Ishikawa (cell line): Measurements from ENCODE around the gene CCDC38.
A peak's percentile ranks its signal among the peaks of the same experiment; 100 is the strongest.

Experiments used
- EGR1 ChIP-seq: IDR thresholded peaks from 2 replicates; pipeline ENCODE4 v1.6.1; 2012
- FOXM1 ChIP-seq: IDR thresholded peaks from 2 replicates; pipeline ENCODE4 v1.6.1; 2012; ENCODE audit warnings: low read depth, borderline replicate concordance
- NFIC ChIP-seq: IDR thresholded peaks from 2 replicates; pipeline ENCODE4 v1.6.1; 2012
- RAD21 ChIP-seq: IDR thresholded peaks from 2 replicates; pipeline ENCODE4 v1.6.1; 2012; ENCODE audit warnings: low read depth
- REST ChIP-seq: IDR thresholded peaks from 2 replicates; pipeline ENCODE4 v1.6.1; 2012; ENCODE audit warnings: low read depth, mild to moderate bottlenecking
- TAF1 ChIP-seq: IDR thresholded peaks from 2 replicates; pipeline ENCODE4 v1.6.1; 2012; ENCODE audit warnings: low read depth, mild to moderate bottlenecking
- TCF12 ChIP-seq: IDR thresholded peaks from 2 replicates; pipeline ENCODE4 v1.6.1; 2012; ENCODE audit warnings: low read depth
- USF1 ChIP-seq: IDR thresholded peaks from 2 replicates; pipeline ENCODE4 v1.6.1; 2012
- YY1 ChIP-seq: IDR thresholded peaks from 2 replicates; pipeline ENCODE4 v1.6.1; 2012; ENCODE audit warnings: low read depth
- TF ChIP-seq, protein P1 (sequence below): IDR thresholded peaks from 2 replicates; pipeline ENCODE4 v1.6.1; 2012

Gene CCDC38

GRCh38 chr12:95830335-95831089 lies 111.9 kb downstream of the CCDC38 start:
- TF ChIP-seq YY1: no peak

DNA sequence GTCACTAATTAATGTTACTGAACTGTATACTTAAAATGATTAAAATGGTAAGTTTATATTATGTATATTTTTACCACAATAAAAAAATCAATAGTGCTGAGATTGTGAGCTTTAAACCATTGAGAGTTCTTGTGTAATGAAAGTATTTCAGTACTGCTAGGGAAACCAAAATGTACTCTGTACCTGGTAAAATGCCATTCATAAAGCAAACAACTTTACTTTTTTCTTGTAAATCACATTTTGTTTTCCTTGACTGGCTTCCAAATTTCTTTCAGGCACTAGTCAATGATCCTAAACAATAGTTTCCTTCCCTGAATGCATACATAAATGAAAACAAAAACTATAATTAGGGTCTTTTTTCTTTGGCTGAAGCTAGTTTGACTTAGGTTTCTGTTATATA lies 113.0 kb downstream of the CCDC38 start:
- TF ChIP-seq, protein P1, sequence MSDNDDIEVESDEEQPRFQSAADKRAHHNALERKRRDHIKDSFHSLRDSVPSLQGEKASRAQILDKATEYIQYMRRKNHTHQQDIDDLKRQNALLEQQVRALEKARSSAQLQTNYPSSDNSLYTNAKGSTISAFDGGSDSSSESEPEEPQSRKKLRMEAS: no peak
- TF ChIP-seq NFIC: 0 out of 2 replicates have a peak, but pooled peaks have one; percentile 22

GRCh38 chr12:95820096-95820703 lies 122.2 kb downstream of the CCDC38 start:
- TF ChIP-seq NFIC (peak; percentile 97), EGR1 (no peak), REST (no peak), FOXM1 (no peak), TCF12 (no peak), TAF1 (no peak), RAD21 (peak; percentile 38), USF1 (no peak)
- TF ChIP-seq, protein P1: no peak
